Coronary artery (tissue), 2 donors: ENCODE results near the gene MSANTD1.

Source experiments
- DNase-seq: peaks from one replicate; pipeline ENCODE4 v3.0.0-alpha.2; 2017; ENCODE audit warnings: low spot score
- H3K27ac ChIP-seq, 2 donors: fragments of 200-600 bp; sonication (generic); one replicate each; pipeline ENCODE4 v1.5.1; 2016 to 2019
- H3K4me3 ChIP-seq: fragments of 200-600 bp; sonication (generic); 2 replicates; pipeline ENCODE4 v1.5.1; 2016; ENCODE audit warnings: mild to moderate bottlenecking, moderate library complexity
- TF ChIP-seq, protein P1 (sequence below): fragments of 200-600 bp; sonication (generic); IDR thresholded peaks from one replicate; pipeline ENCODE4 v1.5.1; 2019; ENCODE audit warnings: antibody characterized with exemption

Gene MSANTD1

DNA sequence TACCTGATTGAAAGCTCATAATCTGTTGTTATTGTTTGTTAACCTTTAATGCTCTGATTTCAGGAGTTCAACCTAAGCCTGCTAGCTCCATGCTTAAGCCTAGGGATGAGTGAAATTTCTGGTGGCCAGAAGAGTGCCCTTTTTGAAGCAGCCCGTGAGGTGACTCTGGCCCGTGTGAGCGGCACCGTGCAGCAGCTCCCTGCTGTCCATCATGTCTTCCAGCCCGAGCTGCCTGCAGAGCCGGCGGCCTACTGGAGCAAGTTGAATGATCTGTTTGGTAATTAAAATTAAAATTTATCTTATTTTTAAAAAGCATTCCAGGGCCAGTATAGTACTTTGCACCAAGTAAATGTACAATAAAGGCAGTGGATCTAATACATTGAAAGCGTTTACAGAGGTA is 37.1 kb upstream of the MSANTD1 start:
- DNase-seq, result no peak
- TF ChIP-seq, protein P1, sequence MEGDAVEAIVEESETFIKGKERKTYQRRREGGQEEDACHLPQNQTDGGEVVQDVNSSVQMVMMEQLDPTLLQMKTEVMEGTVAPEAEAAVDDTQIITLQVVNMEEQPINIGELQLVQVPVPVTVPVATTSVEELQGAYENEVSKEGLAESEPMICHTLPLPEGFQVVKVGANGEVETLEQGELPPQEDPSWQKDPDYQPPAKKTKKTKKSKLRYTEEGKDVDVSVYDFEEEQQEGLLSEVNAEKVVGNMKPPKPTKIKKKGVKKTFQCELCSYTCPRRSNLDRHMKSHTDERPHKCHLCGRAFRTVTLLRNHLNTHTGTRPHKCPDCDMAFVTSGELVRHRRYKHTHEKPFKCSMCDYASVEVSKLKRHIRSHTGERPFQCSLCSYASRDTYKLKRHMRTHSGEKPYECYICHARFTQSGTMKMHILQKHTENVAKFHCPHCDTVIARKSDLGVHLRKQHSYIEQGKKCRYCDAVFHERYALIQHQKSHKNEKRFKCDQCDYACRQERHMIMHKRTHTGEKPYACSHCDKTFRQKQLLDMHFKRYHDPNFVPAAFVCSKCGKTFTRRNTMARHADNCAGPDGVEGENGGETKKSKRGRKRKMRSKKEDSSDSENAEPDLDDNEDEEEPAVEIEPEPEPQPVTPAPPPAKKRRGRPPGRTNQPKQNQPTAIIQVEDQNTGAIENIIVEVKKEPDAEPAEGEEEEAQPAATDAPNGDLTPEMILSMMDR, result no peak
- Histone ChIP-seq H3K27ac (no peak overlapping the region), H3K4me3 (no peak overlapping the region)

GRCh38 chr4:3212391-3213105 is 36.4 kb upstream of the MSANTD1 start:
- TF ChIP-seq, protein P1, result no peak
- no peak for DNase-seq
- no peak overlapping the region for H3K4me3 ChIP-seq
- no peak overlapping the region for H3K27ac ChIP-seq

DNA sequence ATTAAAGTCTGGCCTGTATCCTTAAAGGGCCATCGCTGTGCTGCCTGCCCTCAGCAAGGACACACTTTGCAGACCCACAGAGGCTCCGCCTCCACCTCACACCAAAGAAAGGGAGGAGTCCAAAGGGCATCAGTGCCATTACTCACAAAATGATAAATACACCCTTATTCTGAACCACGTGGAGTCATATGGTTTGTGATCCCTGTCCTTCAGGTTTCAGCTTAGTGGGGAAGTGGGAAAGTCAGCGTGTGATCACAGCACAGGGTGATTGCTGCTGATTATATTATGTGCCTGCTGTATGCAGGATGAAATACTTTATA is 35.9 kb upstream of the MSANTD1 start:
- no peak overlapping the region for H3K27ac ChIP-seq
- no peak overlapping the region for H3K4me3 ChIP-seq
- TF ChIP-seq, protein P1, result no peak
- DNase-seq, result no peak

GRCh38 chr4:3213661-3214250 is 35.2 kb upstream of the MSANTD1 start:
- DNase-seq, result no peak
- Histone ChIP-seq H3K27ac (no peak overlapping the region), H3K4me3 (no peak overlapping the region)
- TF ChIP-seq, protein P1, result no peak

DNA sequence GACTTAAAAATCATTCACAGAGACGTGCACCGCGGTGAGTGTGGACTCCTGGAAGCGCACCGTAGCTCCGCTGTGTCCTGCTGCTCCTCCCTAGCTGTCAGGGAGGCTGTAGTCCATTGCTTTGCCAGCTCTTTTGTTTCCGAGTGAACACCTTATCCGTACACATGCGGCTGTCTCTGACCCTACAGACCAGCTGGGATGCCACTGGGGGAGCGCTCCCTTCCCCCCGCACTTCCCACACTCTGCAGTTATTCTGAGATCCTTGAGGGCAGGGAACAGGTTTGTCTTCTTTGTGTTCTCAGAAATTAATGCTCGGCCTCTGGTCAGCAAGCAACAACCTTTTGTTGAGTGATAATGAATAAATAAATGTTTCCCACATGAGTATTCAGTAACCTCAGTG is 33.7 kb upstream of the MSANTD1 start:
- TF ChIP-seq, protein P1, result no peak
- Histone ChIP-seq H3K4me3 (no peak overlapping the region), H3K27ac (no peak overlapping the region)
- DNase-seq, result no peak

DNA sequence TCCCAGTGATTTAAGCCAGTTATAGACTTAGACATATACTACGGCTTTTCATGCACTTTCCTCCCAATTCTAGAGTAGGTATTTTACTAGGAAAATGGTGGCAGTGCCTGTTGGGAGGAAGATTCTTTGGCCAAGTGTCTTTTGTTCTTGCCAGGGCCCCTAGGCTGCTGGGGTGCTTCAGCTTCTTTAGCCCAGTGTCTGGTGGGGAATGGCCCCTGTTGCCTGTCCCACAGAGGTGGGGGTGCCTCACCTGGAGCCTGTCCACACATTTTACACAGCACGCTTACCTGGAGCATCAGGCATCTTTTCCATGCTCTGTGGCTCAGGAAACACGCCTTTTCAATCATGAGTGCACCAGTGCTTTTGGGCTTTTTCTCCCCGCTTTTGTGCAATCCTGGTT is 33.2 kb upstream of the MSANTD1 start:
- no peak for DNase-seq
- Histone ChIP-seq H3K27ac (no peak overlapping the region), H3K4me3 (no peak overlapping the region)
- TF ChIP-seq, protein P1, result no peak

DNA sequence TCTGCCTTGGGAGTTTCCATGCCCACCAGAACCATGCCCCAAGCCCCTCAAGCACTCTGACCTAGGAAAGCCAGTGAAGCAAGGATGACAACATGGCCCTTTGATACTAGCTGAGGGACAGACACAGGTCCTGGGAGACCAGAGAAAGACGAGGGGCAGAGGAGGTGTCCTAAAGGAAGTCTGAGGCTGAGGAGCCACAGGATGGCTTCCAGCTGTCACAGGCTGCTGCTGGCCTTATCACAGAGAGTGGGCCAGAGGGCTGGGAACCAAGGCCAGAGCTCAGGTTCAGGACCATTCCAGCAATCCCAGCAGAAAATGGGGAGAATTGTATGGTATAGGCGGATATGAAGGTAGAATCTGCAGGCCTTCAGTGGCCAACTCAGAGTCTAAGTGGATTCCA is 31.7 kb upstream of the MSANTD1 start:
- H3K27ac ChIP-seq, result no peak overlapping the region
- no peak for DNase-seq
- no peak overlapping the region for H3K4me3 ChIP-seq
- TF ChIP-seq, protein P1, result no peak
